GM19395 (cell line): ENCODE results near the gene GAS1.

Experiments
- ATAC-seq: cut with Tn5 transposase; IDR thresholded peaks from one replicate; pipeline ENCODE4 v1.9.1; 2021; ENCODE audit warnings: mild to moderate bottlenecking, moderate library complexity; ENCODE audit not compliant: unreplicated experiment

GAS1 gene

GRCh38 chr9:86965636-86966395, 18.5 kb upstream of the GAS1 start:
- no peak for ATAC-seq

GRCh38 chr9:86962692-86963091, 15.4 kb upstream of the GAS1 start:
- ATAC-seq = no peak

- ATAC-seq = no peak
These were observed 13.6 kb upstream of the GAS1 start for GRCh38 chr9:86960938-86961337.

- no peak for ATAC-seq
These were observed 10.9 kb upstream of the GAS1 start for GRCh38 chr9:86958203-86958602.

GRCh38 chr9:86955561-86955960, 8.3 kb upstream of the GAS1 start:
- ATAC-seq = no peak

- ATAC-seq = no peak
These were observed 7.7 kb upstream of the GAS1 start for GRCh38 chr9:86955042-86955441.

DNA sequence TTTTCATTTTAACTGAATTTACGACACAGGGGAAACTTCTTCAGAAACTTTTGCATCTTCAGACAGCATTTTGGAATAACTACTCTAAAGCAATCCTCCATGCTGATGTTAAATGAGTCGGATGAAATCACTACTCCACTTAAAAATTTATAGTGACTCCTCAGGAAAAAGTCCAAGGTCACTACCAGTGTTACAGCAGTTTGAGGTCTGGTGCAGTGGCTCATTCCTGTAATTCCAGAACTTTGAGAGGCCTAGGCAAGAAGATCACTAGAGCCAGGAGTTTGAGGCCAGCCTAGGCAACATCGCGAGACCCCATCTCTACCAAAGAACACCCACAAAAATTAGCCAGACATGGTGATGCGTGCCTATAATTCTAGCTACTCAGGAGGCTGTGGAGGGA, 5.9 kb upstream of the GAS1 start:
- no peak for ATAC-seq

- ATAC-seq = peak; percentile 69
These were observed 996 bp upstream of the GAS1 start for GRCh38 chr9:86948074-86948929.

GRCh38 chr9:86946201-86947145, 833 bp downstream of the GAS1 start:
- peak; percentile 41 for ATAC-seq

DNA sequence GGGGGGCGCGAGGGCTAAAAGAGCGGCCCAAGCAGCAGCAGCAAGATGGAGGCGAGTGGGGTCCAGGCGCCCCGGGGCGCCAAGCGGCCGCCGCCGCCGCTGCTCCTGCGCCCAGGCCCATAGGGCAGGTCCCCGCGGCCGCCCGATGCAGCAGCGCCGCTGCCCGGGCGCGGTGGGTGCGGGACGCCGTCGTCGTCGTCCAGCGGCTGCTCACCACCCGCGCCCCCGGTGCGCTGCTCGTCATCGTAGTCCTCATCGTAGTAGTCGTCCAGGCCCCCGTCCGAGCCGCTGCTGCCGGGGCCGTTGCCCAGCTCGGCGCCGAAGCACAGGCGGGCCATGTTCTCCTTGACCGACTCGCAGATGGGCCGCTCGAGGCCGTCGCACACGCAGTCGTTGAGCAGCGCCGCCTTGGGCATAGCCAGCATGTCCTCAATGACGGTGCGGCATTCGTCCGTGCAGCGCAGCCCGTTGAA, 1.5 kb downstream of the GAS1 start:
- ATAC-seq = no peak

- no peak for ATAC-seq
These were observed 2.2 kb downstream of the GAS1 start for GRCh38 chr9:86944796-86945727.

DNA sequence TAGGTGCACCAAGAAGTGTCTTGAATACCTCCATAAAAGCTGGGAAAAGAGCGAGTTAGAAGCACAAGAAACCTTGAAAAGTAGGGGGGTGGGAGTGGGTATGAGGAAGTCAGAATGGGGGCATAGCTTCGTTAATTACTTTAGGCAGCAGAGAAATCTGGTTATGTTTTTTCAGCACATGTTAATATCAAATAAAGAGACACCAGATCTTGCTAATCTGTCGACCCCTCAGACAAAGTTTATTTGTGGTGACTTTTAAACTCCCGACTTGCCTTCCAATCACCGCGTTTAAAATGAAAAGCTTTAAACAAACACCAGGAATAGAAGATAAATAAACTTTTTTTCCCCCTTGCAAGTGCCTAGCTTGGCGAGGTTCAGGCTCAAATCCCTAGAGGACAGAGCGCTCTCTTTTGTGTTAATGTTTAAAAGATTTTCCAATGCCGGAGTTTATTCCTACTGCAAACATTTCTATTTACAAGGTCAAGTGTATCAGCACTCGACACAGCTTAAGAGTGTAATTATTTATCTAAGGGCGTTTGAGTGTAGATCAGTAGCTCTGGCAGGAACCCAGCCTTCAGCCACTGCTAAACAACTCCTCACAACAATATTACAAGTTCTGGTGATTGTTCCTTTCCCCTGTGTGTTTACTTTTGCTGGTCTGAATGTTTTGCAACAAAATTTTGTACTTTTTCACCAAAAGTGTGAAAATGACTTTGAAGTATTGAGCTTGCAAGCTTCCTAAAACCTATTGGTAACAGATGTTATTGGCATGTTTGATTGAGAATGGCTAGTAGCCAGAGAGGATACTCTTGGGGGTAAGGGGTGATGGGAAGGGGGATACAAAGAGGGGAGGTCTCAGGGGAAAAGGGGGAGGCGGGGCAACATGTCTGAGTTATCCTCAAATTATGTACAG, 3.8 kb downstream of the GAS1 start:
- ATAC-seq = no peak

DNA sequence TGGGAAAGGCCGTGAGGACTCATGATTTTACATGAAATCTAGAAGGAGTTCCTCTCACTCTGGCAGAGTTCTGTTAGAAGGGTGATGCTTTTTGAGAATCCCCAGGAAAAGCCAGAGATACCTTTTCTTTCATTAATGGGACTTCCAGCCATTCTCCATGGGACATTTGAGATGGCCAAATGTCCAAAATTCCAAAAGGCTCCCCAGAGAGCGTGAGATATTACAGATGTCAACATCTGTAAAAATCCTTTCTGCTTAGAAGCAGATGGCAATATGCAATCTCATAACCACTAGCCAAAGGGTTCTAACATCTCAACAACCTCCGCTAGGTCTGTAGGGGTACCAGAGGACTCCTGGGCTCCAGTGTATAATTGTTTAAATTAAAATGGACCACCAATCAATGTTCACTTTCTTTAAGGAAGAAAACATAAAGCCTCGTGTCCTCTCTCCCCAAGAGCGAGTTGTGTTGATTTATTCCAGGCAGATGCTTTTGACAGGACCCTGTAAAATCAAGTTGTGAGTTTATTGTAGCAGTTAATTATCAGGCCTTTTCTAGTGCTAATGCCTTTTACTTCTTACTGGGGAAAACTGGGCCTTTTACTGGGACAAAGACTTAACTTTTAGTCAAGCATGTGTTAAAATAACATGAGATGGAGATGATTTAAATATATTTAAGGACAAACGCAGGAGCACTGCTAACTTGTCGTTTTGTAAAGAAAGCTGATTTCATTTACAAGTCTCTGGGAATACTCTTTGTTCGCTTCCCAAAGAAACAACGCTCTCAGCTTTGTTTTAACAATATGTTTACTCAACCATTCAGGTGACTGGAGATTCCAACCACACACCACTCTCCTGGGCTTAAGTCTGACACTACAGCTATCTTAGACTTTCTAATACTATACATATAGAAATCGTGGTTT, 4.8 kb downstream of the GAS1 start:
- no peak for ATAC-seq

DNA sequence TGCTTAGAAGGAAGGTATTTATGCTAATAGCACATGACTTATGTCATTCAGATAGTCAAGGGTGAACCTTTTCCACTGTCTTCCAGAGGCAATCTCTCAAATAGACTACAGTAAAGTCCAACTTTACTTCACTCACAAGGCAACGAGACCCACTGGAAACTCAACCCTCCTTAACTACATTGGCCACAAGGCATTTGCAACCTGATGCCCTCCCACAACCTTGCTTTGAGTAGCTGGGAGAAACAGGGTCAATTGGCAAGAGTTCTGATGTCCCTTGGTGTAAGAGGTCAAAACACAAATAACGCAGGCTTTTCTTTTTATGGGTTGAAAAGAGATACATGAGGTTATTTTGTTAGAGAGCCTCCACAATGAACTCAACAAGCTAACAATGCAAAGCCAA, 6.1 kb downstream of the GAS1 start:
- no peak for ATAC-seq

DNA sequence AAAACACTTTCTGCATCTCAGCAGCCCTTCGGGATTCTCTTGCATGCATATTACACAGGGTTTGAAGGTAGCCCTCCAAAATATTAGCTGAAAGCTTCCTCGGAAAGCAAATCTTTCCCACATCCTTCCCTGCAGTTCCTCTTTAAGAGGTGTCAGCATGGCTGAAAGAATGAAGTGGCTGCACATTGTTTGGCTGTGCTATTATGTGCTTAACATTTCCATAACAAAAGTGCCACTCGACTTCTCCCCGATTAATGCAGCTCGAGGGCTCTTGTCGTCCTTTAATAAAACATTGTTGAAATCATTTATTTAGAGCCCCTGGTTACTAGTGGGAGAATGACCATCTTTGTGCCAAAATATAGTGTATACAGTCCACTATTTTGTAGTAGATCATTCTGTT, 6.5 kb downstream of the GAS1 start:
- ATAC-seq = no peak

GRCh38 chr9:86939891-86940290, 7.4 kb downstream of the GAS1 start:
- no peak for ATAC-seq

DNA sequence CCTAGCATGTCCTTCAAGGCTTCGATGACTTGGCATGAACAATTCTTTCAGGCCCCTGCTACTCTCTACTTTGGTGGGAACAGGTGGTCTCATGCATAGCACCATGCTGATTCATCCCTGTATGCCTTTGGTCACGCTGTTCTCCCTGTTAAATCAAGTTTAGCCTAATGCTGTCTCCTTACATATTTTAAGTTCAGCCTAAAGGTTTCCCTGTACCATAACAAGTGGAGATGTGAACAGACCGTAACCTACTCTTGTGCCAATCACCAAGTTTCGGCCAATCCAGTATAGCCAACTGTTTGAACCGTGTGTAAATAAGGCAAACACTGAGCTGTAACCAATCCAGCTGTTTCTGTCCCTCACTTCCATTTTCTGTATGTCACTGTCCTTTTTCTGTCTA, 8.0 kb downstream of the GAS1 start:
- no peak for ATAC-seq

DNA sequence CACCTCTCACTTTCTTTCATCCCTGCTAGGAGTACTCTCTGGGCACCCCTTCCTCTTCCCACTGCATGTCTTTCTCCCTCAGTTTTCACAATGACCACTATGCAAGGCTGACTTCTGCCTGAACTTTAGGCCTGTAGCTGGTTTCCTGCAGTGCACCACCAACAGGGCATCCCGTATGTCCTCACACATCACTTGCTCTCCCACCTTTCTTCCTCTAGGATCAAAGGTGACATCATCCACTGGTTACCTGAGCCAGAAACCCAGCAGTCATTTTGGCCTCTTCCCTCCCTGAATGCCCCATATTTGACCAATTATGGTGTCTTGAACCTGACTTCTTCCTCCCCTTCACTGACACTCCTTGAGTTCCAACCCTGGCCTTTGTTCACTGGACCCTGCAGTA, 8.5 kb downstream of the GAS1 start:
- no peak for ATAC-seq
